K562 (cell line): ENCODE results near the gene SLK. TPM values are rescaled to one million over a fixed set of nuclear protein-coding genes. Genes with fewer than 3 reads are reported as not detected.
A peak's percentile ranks its signal among the peaks of the same experiment; 100 is the strongest.

Source experiments
- ATAC-seq: fragments of 200-7000 bp; cut with Tn5 transposase; 3 replicates; pipeline ENCODE4 v1.9.1; 2020; ENCODE audit warnings: moderate library complexity
- BruUV-seq: library from RNA; stranded (reverse); fragments of 400-500 nt; replicated peaks from 2 replicates; lab custom pipeline; 2021; lab: Mats Ljungman, UMichigan
- CTCF ChIA-PET: fragments of 300-600 bp; formaldehyde crosslinking; extraction: SDS; loops from one replicate; lab custom pipeline; 2021; ENCODE audit warnings: low intra/inter-chr PET ratio; lab: Yijun Ruan, JAX
- POLR2A ChIA-PET: fragments of 300-600, 350-650 bp; sonication (Branson Sonifier 250); formaldehyde crosslinking; extraction: SDS; loops from one replicate; lab custom pipeline; 2021; ENCODE audit warnings: antibody characterized with exemption, inconsistent platforms; lab: Yijun Ruan, JAX
- DNase-seq, 4 experiments: peaks; one replicate each; pipeline versions ENCODE4 v3.0.0 to v3.0.0-alpha.2; 2011 to 2018; ENCODE audit warnings: low spot score in 3 of 4, mixed read lengths in 3 of 4; ENCODE audit errors: extremely low read depth in 1 of 4
- FAIRE-seq: peaks from 2 replicates; lab custom pipeline; 2011; peaks lifted over from hg19 to GRCh38; lab: Jason Lieb, UNC
- H2AFZ ChIP-seq: 2 replicates; pipeline ENCODE4 v1.6.0; 2011; ENCODE audit warnings: low read depth, low read length, control low read depth, inconsistent platforms
- H3K27ac ChIP-seq: fragments of 200-600 bp; 3 replicates; pipeline ENCODE4 v1.8.0; 2011; ENCODE audit warnings: low read depth, mild to moderate bottlenecking, control low read depth, inconsistent platforms, low read length, moderate library complexity, mixed read lengths; ENCODE audit errors: extremely low read depth
- H3K27me3 ChIP-seq, 2 experiments: fragments of 300-600 bp in 1 of 2; 2 replicates in 1 of 2; 3 replicates in 1 of 2; pipeline versions ENCODE4 v1.6.0 to v1.8.0; 2011; ENCODE audit warnings: inconsistent platforms in 2 of 2, low read length in 2 of 2, mild to moderate bottlenecking in 1 of 2, mixed read lengths in 1 of 2, moderate library complexity in 1 of 2; ENCODE audit not compliant: control insufficient read depth in 2 of 2, insufficient read depth in 2 of 2
- H3K36me3 ChIP-seq: fragments of 300-600 bp; 3 replicates; pipeline ENCODE4 v1.8.0; 2011; ENCODE audit warnings: mild to moderate bottlenecking, low read length, inconsistent platforms; ENCODE audit not compliant: control insufficient read depth, insufficient read depth
- H3K4me1 ChIP-seq, 2 experiments: fragments of 200-600 bp in 1 of 2; replicated peaks in 1 of 2; 2 replicates in 1 of 2; 3 replicates in 1 of 2; pipeline versions ENCODE4 v1.5.1 to v1.8.0; 2011; ENCODE audit warnings: inconsistent platforms in 2 of 2, low read length in 2 of 2, mild to moderate bottlenecking in 1 of 2, mixed read lengths in 1 of 2, moderate library complexity in 1 of 2; ENCODE audit not compliant: control insufficient read depth in 2 of 2, insufficient read depth in 2 of 2
- H3K4me2 ChIP-seq: 2 replicates; pipeline ENCODE4 v1.6.1; 2011; ENCODE audit warnings: low read length, control low read depth, inconsistent platforms, mixed read lengths; ENCODE audit not compliant: insufficient read depth
- H3K4me3 ChIP-seq: fragments of 200-600 bp; sonication (generic), shearing (Covaris generic); 2 replicates; pipeline ENCODE4 v1.5.1; 2016; ENCODE audit warnings: control low read depth, inconsistent platforms
- H3K79me2 ChIP-seq: fragments of 200-600 bp; 3 replicates; pipeline ENCODE4 v1.8.0; 2011; ENCODE audit warnings: low read length, inconsistent platforms; ENCODE audit not compliant: control insufficient read depth, insufficient read depth
- H3K9ac ChIP-seq, 2 experiments: 2 replicates each; pipeline versions ENCODE4 v1.6.0 to v1.6.1; 2011; ENCODE audit warnings: low read depth in 2 of 2, low read length in 2 of 2, control low read depth in 1 of 2, inconsistent platforms in 1 of 2, mild to moderate bottlenecking in 1 of 2, mixed read lengths in 1 of 2; ENCODE audit not compliant: insufficient read depth in 1 of 2
- H3K9me1 ChIP-seq: one replicate; pipeline ENCODE4 v1.6.0; 2011; ENCODE audit warnings: inconsistent platforms, mild to moderate bottlenecking, low read length, moderate library complexity; ENCODE audit not compliant: control insufficient read depth, insufficient read depth
- H3K9me3 ChIP-seq: replicated peaks from 2 replicates; pipeline ENCODE4 v1.5.1; 2011; ENCODE audit warnings: low read depth, low read length, inconsistent platforms; ENCODE audit not compliant: control insufficient read depth, insufficient read depth
- H4K20me1 ChIP-seq: replicated peaks from 2 replicates; pipeline ENCODE4 v1.6.1; 2011; ENCODE audit warnings: low read length, inconsistent platforms, mixed read lengths; ENCODE audit not compliant: control insufficient read depth, insufficient read depth
- ATF4 ChIP-seq: fragments of 450-650 bp; formaldehyde crosslinking; IDR thresholded peaks from 2 replicates; pipeline ENCODE4 v1.4.0; 2022; ENCODE audit warnings: mild to moderate bottlenecking, moderate library complexity
- ELF4 ChIP-seq: fragments of 450-650 bp; formaldehyde crosslinking; IDR thresholded peaks from 2 replicates; pipeline ENCODE4 v1.4.0; 2022; ENCODE audit warnings: missing genetic modification characterization
- LARP7 ChIP-seq: fragments of 450-650 bp; IDR thresholded peaks from 2 replicates; pipeline ENCODE4 v1.6.1; 2016
- MBD1 ChIP-seq: fragments of 250-450 bp; sonication (Bioruptor Pico); IDR thresholded peaks from 2 replicates; pipeline ENCODE4 v1.8.0; 2022; ENCODE audit warnings: inconsistent platforms
- PTBP1 ChIP-seq: fragments of 200-400 bp; formaldehyde crosslinking; IDR thresholded peaks from 2 replicates; pipeline ENCODE4 v1.6.1; 2017; ENCODE audit warnings: low read depth, low read length
- PYGO2 ChIP-seq: fragments of 450-650 bp; IDR thresholded peaks from 2 replicates; pipeline ENCODE4 v1.6.1; 2016; ENCODE audit warnings: mild to moderate bottlenecking, missing genetic modification characterization, moderate library complexity, missing compliant biosample characterization
- SPI1 ChIP-seq: IDR thresholded peaks from 2 replicates; pipeline ENCODE4 v1.6.1; 2011; ENCODE audit warnings: low read depth, low read length, control low read depth, borderline replicate concordance
- STAT6 ChIP-seq: sonication (generic); formaldehyde crosslinking; IDR thresholded peaks from 2 replicates; pipeline ENCODE4 v1.8.1; 2023; ENCODE audit warnings: mild to moderate bottlenecking, missing genetic modification reagents
- ZFP30 ChIP-seq: fragments of 250-450 bp; sonication (Bioruptor Pico); IDR thresholded peaks from 2 replicates; pipeline ENCODE4 v1.8.0; 2022; ENCODE audit warnings: moderate library complexity, mild to moderate bottlenecking, inconsistent platforms, borderline replicate concordance
- ZNF165 ChIP-seq: fragments of 250-450 bp; sonication (Bioruptor Pico); IDR thresholded peaks from 2 replicates; pipeline ENCODE4 v1.4.0; 2020; ENCODE audit warnings: borderline replicate concordance
- ZNF395 ChIP-seq: fragments of 200-800 bp; sonication (Bioruptor generic); IDR thresholded peaks from 2 replicates; pipeline ENCODE4 v1.6.1; 2017; ENCODE audit warnings: missing genetic modification characterization, missing compliant biosample characterization
- WGBS: fragments of 100-300 bp; shearing (Covaris generic); methylation state at CpG from one replicate; pipeline ENCODE4 v1.1.6; 2016; ENCODE audit warnings: low coverage, mixed read lengths; ENCODE audit not compliant: insufficient coverage; ENCODE audit errors: missing lambda C conversion rate; 5-methylcytosine and 5-hydroxymethylcytosine counted together
- in situ Hi-C: fragments of 300-500 bp; cut with MboI; formaldehyde crosslinking; loops from 4 replicates; pipeline ENCODE4 v1.15.0; 2018; ENCODE audit warnings: inconsistent platforms, mixed read lengths
- intact Hi-C: fragments of 100-400 bp; cut with micrococcal nuclease; formaldehyde crosslinking; loops from 2 replicates; pipeline ENCODE4 v1.14.2; 2022
- polyA plus RNA-seq, 8 experiments: library from polyadenylated mRNA; depleted of rRNA in 4 of 8; stranded (reverse) in 5 of 8; unstranded in 3 of 8; fragments of >200 nt; fragmentation: Nextera tagmentation in 2 of 8; fragmentation: Illumina TruSeq in 1 of 8; extraction: Ambion mirVana in 2 of 8; extraction: Trizol in 1 of 8; gene quantifications; 2 replicates each; pipeline versions ENCODE4 v1.2.1 to v1.2.3, GENCODE V29; 2011 to 2014; ENCODE audit warnings: inconsistent platforms in 1 of 8, missing spikeins in 1 of 8
- total RNA-seq, 7 experiments: library from RNA; depleted of rRNA in 6 of 7; stranded (reverse); fragments of >200 nt in 6 of 7; fragmentation: Illumina TruSeq in 2 of 7; extraction: Trizol in 2 of 7; gene quantifications; 2 replicates each; pipeline versions ENCODE4 v1.2.1 to v1.2.3, GENCODE V29; 2011 to 2021; ENCODE audit warnings: low replicate concordance in 1 of 7

SLK gene
- total and polyA plus RNA-seq, 9 of the 15 experiments (the other 6 are each of a cell fraction or from before 2014, with no cell fraction given), result 8.2 to 40.0 (median 23.4) TPM

- TF ChIP-seq MBD1 (CRISPR knock-in tag) (no peak), ZNF165 (CRISPR knock-in tag) (no peak), LARP7 (no peak), ELF4 (CRISPR knock-in tag) (no peak), PTBP1 (no peak)
- TF ChIP-seq, all 486 proteins: peak for 0
These were observed 67.7 kb downstream of the SLK start (continued) for GRCh38 chr10:104034401-104035193.

- Histone ChIP-seq H3K4me3 (no peak overlapping the region), H3K9me3 (no peaks in the 10 kb centered on the region), H3K9me1 (no peaks in the 10 kb centered on the region), H3K4me2 (no peak overlapping the region), H3K27me3 (no peaks in the 10 kb centered on the region), H3K27ac (no peak overlapping the region), H3K9ac (no peak overlapping the region), H3K79me2 (no peaks in the 10 kb centered on the region), H4K20me1 (no peaks in the 10 kb centered on the region), H2AFZ (no peak overlapping the region), H3K4me1 (peaks cover 0 to 5% of the 10 kb centered on the region in 2 experiments; a peak in 2 of 5 replicates), H3K36me3 (peaks cover 4% of the 10 kb centered on the region; the same call in 1 of the 3 replicates)
- CTCF ChIA-PET, result no interaction called here
- ATAC-seq (peak; percentile 29; the same call in 2 of the 3 replicates), FAIRE-seq (no peak), DNase-seq (no peak)
- in situ Hi-C loops, result no loop called here
- no TSS peak for BruUV-seq
- 55% methylated on average over 12 of the region's 18 CpGs for WGBS
- POLR2A ChIA-PET, result interaction anchor here (0.6 kb wide), 1 partner anchor 127 kb away, joined by 5 read pairs; no protein-coding TSS in a partner anchor
- intact Hi-C loops, result no loop called here
- TF ChIP-seq ZFP30 (CRISPR knock-in tag) (no peak), SPI1 (no peak), ATF4 (no peak), PYGO2 (tag) (no peak), STAT6 (CRISPR knock-in tag) (no peak), ZNF395 (CRISPR knock-in tag) (no peak)
These were observed 68.5 kb downstream of the SLK start for GRCh38 chr10:104035194-104036068.
